Measurements from ENCODE around the gene PAPPA2.

DNA sequence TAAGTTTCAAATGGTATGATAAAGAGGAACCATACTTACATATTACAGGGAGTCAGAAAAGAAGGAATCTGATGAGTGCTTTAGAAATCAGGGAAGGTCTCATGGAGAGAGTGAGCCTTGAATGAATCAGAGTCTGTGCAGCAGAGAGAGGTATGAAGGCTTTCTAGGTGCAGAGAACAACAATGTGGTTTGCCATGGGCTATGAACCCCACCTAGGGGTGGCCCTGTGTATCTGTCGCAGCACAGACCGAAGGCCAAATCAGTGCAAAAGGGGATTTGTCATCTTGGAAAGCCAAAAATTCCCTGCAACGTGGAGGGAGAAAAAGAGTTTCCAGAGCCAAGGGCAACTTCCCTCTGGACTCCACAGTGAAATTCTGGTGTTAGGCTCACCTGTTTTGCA is 3.5 kb downstream of the PAPPA2 start:
- TF ChIP-seq, protein P1, sequence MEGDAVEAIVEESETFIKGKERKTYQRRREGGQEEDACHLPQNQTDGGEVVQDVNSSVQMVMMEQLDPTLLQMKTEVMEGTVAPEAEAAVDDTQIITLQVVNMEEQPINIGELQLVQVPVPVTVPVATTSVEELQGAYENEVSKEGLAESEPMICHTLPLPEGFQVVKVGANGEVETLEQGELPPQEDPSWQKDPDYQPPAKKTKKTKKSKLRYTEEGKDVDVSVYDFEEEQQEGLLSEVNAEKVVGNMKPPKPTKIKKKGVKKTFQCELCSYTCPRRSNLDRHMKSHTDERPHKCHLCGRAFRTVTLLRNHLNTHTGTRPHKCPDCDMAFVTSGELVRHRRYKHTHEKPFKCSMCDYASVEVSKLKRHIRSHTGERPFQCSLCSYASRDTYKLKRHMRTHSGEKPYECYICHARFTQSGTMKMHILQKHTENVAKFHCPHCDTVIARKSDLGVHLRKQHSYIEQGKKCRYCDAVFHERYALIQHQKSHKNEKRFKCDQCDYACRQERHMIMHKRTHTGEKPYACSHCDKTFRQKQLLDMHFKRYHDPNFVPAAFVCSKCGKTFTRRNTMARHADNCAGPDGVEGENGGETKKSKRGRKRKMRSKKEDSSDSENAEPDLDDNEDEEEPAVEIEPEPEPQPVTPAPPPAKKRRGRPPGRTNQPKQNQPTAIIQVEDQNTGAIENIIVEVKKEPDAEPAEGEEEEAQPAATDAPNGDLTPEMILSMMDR (IDR thresholded peaks at IDR 0.05) = no peak
- TF ChIP-seq POLR2A (IDR thresholded peaks at IDR 0.05) = no peak
